Adrenal gland (tissue), 5 donors: ENCODE measurements around the gene GRM5.
"Not testable (repeated sequence)": the region's sequence is repeated elsewhere in the genome, so short reads cannot be mapped to it uniquely, and the experiment has no call there.

Experiments used
- POLR2A ChIP-seq, 2 donors: fragments of 450-650 bp; IDR thresholded peaks; one replicate each; pipeline ENCODE4 v1.6.1; 2017; ENCODE audit warnings: antibody characterized with exemption in 2 of 2, mild to moderate bottlenecking in 2 of 2, moderate library complexity in 1 of 2
- TF ChIP-seq, protein P1 (sequence below), 6 experiments: fragments of 450-650 bp in 4 of 6; fragments of 200-600 bp in 2 of 6; sonication (generic) in 1 of 6; IDR thresholded peaks; 1 replicate in 5 of 6; 2 replicates in 1 of 6; pipeline versions ENCODE4 v1.5.1 to v1.8.0; 2016 to 2021; ENCODE audit warnings: antibody characterized with exemption in 6 of 6, mild to moderate bottlenecking in 2 of 6, moderate library complexity in 1 of 6
- donor health status: DM: no; HTN: no; CAD: no.

DNA sequence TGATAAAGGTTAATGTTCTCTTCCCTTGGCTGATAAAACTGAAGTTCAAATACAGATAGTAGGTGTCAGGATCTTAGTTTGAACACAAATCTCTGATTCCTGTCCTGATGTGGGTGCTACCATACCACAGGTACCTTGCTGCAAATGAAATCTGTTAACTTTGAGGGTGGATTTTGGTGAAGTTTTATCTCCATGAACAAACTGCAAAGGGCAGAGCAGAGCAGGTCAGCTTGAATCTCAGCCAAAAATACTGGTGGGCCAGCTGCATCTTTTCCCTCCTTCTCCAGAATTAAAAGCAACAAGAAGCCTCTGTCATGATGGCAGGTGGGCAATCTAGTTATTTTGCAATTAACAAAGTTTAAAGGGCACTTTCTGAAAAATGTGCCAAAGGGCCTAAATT lies 214.2 kb downstream of the GRM5 start:
- TF ChIP-seq, protein P1, sequence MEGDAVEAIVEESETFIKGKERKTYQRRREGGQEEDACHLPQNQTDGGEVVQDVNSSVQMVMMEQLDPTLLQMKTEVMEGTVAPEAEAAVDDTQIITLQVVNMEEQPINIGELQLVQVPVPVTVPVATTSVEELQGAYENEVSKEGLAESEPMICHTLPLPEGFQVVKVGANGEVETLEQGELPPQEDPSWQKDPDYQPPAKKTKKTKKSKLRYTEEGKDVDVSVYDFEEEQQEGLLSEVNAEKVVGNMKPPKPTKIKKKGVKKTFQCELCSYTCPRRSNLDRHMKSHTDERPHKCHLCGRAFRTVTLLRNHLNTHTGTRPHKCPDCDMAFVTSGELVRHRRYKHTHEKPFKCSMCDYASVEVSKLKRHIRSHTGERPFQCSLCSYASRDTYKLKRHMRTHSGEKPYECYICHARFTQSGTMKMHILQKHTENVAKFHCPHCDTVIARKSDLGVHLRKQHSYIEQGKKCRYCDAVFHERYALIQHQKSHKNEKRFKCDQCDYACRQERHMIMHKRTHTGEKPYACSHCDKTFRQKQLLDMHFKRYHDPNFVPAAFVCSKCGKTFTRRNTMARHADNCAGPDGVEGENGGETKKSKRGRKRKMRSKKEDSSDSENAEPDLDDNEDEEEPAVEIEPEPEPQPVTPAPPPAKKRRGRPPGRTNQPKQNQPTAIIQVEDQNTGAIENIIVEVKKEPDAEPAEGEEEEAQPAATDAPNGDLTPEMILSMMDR (IDR thresholded peaks at IDR 0.05) = not testable (repeated sequence)
- not testable (repeated sequence) for TF ChIP-seq POLR2A (IDR thresholded peaks at IDR 0.05)
